T-helper 1 cell treated with Interleukin-12 subunit alpha and Interleukin-12 subunit beta and Interleukin-4 antibody, amounts not matched to agents 30 μg/mL and 1 μg/mL, for 36 hours (primary cell): Measurements from ENCODE around the gene NOX4.
"Not testable (repeated sequence)": the region's sequence is repeated elsewhere in the genome, so short reads cannot be mapped to it uniquely, and the experiment has no call there.

Source experiments
- H3K27ac Mint-ChIP-seq: one replicate; pipeline ENCODE4 v1.8.0; 2021; ENCODE audit warnings: mild to moderate bottlenecking, mixed read lengths
- H3K27me3 Mint-ChIP-seq: one replicate; pipeline ENCODE4 v1.8.0; 2021; ENCODE audit warnings: low read depth, mixed read lengths
- H3K36me3 Mint-ChIP-seq: one replicate; pipeline ENCODE4 v1.8.0; 2021; ENCODE audit warnings: low read depth, mixed read lengths
- H3K4me1 Mint-ChIP-seq: one replicate; pipeline ENCODE4 v1.8.0; 2021; ENCODE audit warnings: low read depth, mixed read lengths
- H3K4me3 Mint-ChIP-seq: one replicate; pipeline ENCODE4 v1.8.0; 2021; ENCODE audit warnings: mild to moderate bottlenecking, moderate library complexity, mixed read lengths
- H3K9me3 Mint-ChIP-seq: one replicate; pipeline ENCODE4 v1.8.0; 2021; ENCODE audit warnings: mixed read lengths

Gene NOX4

GRCh38 chr11:89441606-89442005 is 49.6 kb downstream of the NOX4 start:
- Mint-ChIP-seq H3K36me3 (no peaks in the 10 kb centered on the region), H3K9me3 (no peaks in the 10 kb centered on the region), H3K4me1 (no peaks in the 10 kb centered on the region), H3K4me3 (no peak overlapping the region), H3K27ac (no peak overlapping the region), H3K27me3 (no peaks in the 10 kb centered on the region)

- Mint-ChIP-seq H3K27me3 (no peaks in the 10 kb centered on the region), H3K36me3 (no peaks in the 10 kb centered on the region), H3K9me3 (no peaks in the 10 kb centered on the region), H3K4me3 (no peak overlapping the region), H3K4me1 (no peaks in the 10 kb centered on the region), H3K27ac (no peak overlapping the region)
These were observed 53.9 kb downstream of the NOX4 start for GRCh38 chr11:89437317-89437716.

GRCh38 chr11:89436071-89436470 is 55.1 kb downstream of the NOX4 start:
- no peaks in the 10 kb centered on the region for H3K27me3 Mint-ChIP-seq
- no peaks in the 10 kb centered on the region for H3K9me3 Mint-ChIP-seq
- H3K4me3 Mint-ChIP-seq: no peak overlapping the region
- no peaks in the 10 kb centered on the region for H3K4me1 Mint-ChIP-seq
- no peaks in the 10 kb centered on the region for H3K36me3 Mint-ChIP-seq
- H3K27ac Mint-ChIP-seq: no peak overlapping the region

GRCh38 chr11:89433278-89433677 is 57.9 kb downstream of the NOX4 start:
- H3K4me3 Mint-ChIP-seq: no peak overlapping the region
- no peaks in the 10 kb centered on the region for H3K9me3 Mint-ChIP-seq
- H3K4me1 Mint-ChIP-seq: no peaks in the 10 kb centered on the region
- H3K27ac Mint-ChIP-seq: no peak overlapping the region
- H3K27me3 Mint-ChIP-seq: no peaks in the 10 kb centered on the region
- H3K36me3 Mint-ChIP-seq: no peaks in the 10 kb centered on the region

- not testable (repeated sequence) for H3K27ac Mint-ChIP-seq, H3K9me3 Mint-ChIP-seq, H3K36me3 Mint-ChIP-seq, H3K4me3 Mint-ChIP-seq, H3K27me3 Mint-ChIP-seq, H3K4me1 Mint-ChIP-seq
These were observed 59.0 kb downstream of the NOX4 start for GRCh38 chr11:89432182-89432581.

- H3K4me3 Mint-ChIP-seq, H3K9me3 Mint-ChIP-seq, H3K36me3 Mint-ChIP-seq, H3K4me1 Mint-ChIP-seq, H3K27me3 Mint-ChIP-seq, H3K27ac Mint-ChIP-seq: not testable (repeated sequence)
These were observed 64.7 kb downstream of the NOX4 start for GRCh38 chr11:89426501-89426900.

- Mint-ChIP-seq H3K9me3 (no peaks in the 10 kb centered on the region), H3K27ac (no peak overlapping the region), H3K4me3 (no peak overlapping the region), H3K36me3 (no peaks in the 10 kb centered on the region), H3K4me1 (no peaks in the 10 kb centered on the region), H3K27me3 (no peaks in the 10 kb centered on the region)
These were observed 69.5 kb downstream of the NOX4 start for GRCh38 chr11:89421718-89422117.

GRCh38 chr11:89420981-89421380 is 70.2 kb downstream of the NOX4 start:
- no peaks in the 10 kb centered on the region for H3K9me3 Mint-ChIP-seq
- H3K27ac Mint-ChIP-seq: no peak overlapping the region
- no peaks in the 10 kb centered on the region for H3K27me3 Mint-ChIP-seq
- H3K4me3 Mint-ChIP-seq: no peak overlapping the region
- no peaks in the 10 kb centered on the region for H3K36me3 Mint-ChIP-seq
- H3K4me1 Mint-ChIP-seq: no peaks in the 10 kb centered on the region

- no peaks in the 10 kb centered on the region for H3K9me3 Mint-ChIP-seq
- no peak overlapping the region for H3K27ac Mint-ChIP-seq
- no peaks in the 10 kb centered on the region for H3K27me3 Mint-ChIP-seq
- no peaks in the 10 kb centered on the region for H3K36me3 Mint-ChIP-seq
- H3K4me1 Mint-ChIP-seq: no peaks in the 10 kb centered on the region
- no peak overlapping the region for H3K4me3 Mint-ChIP-seq
These were observed 74.2 kb downstream of the NOX4 start for GRCh38 chr11:89416961-89417360.

- not testable (repeated sequence) for H3K4me3 Mint-ChIP-seq, H3K27me3 Mint-ChIP-seq, H3K9me3 Mint-ChIP-seq, H3K27ac Mint-ChIP-seq, H3K4me1 Mint-ChIP-seq, H3K36me3 Mint-ChIP-seq
These were observed 80.1 kb downstream of the NOX4 start for GRCh38 chr11:89411112-89411511.

- not testable (repeated sequence) for H3K36me3 Mint-ChIP-seq, H3K4me1 Mint-ChIP-seq, H3K9me3 Mint-ChIP-seq, H3K4me3 Mint-ChIP-seq, H3K27me3 Mint-ChIP-seq, H3K27ac Mint-ChIP-seq
These were observed 80.5 kb downstream of the NOX4 start for GRCh38 chr11:89410666-89411065.

GRCh38 chr11:89408441-89408840 is 82.7 kb downstream of the NOX4 start:
- not testable (repeated sequence) for H3K27ac Mint-ChIP-seq, H3K27me3 Mint-ChIP-seq, H3K4me1 Mint-ChIP-seq, H3K36me3 Mint-ChIP-seq, H3K9me3 Mint-ChIP-seq, H3K4me3 Mint-ChIP-seq

- H3K4me1 Mint-ChIP-seq: no peaks in the 10 kb centered on the region
These were observed 85.5 kb downstream of the NOX4 start for GRCh38 chr11:89405629-89406028.

GRCh38 chr11:89391654-89392053 is 99.5 kb downstream of the NOX4 start:
- H3K27me3 Mint-ChIP-seq, H3K4me1 Mint-ChIP-seq, H3K9me3 Mint-ChIP-seq, H3K27ac Mint-ChIP-seq, H3K36me3 Mint-ChIP-seq, H3K4me3 Mint-ChIP-seq: not testable (repeated sequence)

More at GRCh38 chr11:89405629-89406028, 85.5 kb downstream of the NOX4 start:
- Mint-ChIP-seq H3K36me3 (no peaks in the 10 kb centered on the region), H3K27ac (no peak overlapping the region), H3K27me3 (no peaks in the 10 kb centered on the region), H3K4me3 (no peak overlapping the region), H3K9me3 (no peaks in the 10 kb centered on the region)

- H3K4me3 Mint-ChIP-seq, H3K27me3 Mint-ChIP-seq, H3K27ac Mint-ChIP-seq, H3K36me3 Mint-ChIP-seq, H3K9me3 Mint-ChIP-seq, H3K4me1 Mint-ChIP-seq: not testable (repeated sequence)
These were observed 103.7 kb downstream of the NOX4 start for GRCh38 chr11:89387501-89387900.

GRCh38 chr11:89382986-89383385 is 108.2 kb downstream of the NOX4 start:
- H3K27me3 Mint-ChIP-seq, H3K27ac Mint-ChIP-seq, H3K4me1 Mint-ChIP-seq, H3K36me3 Mint-ChIP-seq, H3K9me3 Mint-ChIP-seq, H3K4me3 Mint-ChIP-seq: not testable (repeated sequence)
